Panc1 (cell line): ENCODE measurements around the gene TRDN.

Experiments
- POLR2AphosphoS5 ChIP-seq: IDR thresholded peaks from 2 replicates; pipeline ENCODE4 v1.6.1; 2012; ENCODE audit warnings: mild to moderate bottlenecking, low read depth, low read length, moderate library complexity
- TCF7L2 ChIP-seq: IDR thresholded peaks from 2 replicates; pipeline ENCODE4 v1.6.1; 2011; ENCODE audit warnings: mild to moderate bottlenecking, low read depth, low read length, inconsistent platforms
- TF ChIP-seq, protein P1 (sequence below): fragments of 450-650 bp; IDR thresholded peaks from 2 replicates; pipeline ENCODE4 v1.5.1; 2017; ENCODE audit warnings: mild to moderate bottlenecking
- TF ChIP-seq, protein P2 (sequence below), 2 experiments: IDR thresholded peaks; 2 replicates each; pipeline ENCODE4 v1.6.1; 2011 to 2012; ENCODE audit warnings: low read depth in 2 of 2, control low read depth in 1 of 2, low read length in 1 of 2, mild to moderate bottlenecking in 1 of 2, moderate library complexity in 1 of 2; ENCODE audit not compliant: insufficient read depth in 1 of 2

DNA sequence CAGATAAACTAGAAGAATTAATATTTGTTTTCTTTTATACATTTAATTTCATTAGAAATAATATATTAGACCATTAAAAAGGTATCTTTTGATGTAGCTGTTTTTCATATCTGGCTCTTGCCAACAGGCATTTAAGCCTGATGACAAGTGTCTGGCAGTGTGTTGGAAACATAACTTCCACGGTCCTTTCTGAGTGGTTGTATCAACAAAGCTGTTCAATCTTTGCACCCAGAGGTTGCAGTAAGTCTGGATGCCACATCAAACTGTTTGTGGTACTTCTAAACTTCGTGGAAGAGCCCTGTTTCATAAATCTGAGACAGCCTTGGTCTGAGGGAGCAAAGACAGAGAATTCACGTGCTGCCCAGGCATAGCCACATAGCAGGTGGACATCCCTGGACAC, 197.4 kb downstream of the TRDN start:
- TF ChIP-seq, protein P1, sequence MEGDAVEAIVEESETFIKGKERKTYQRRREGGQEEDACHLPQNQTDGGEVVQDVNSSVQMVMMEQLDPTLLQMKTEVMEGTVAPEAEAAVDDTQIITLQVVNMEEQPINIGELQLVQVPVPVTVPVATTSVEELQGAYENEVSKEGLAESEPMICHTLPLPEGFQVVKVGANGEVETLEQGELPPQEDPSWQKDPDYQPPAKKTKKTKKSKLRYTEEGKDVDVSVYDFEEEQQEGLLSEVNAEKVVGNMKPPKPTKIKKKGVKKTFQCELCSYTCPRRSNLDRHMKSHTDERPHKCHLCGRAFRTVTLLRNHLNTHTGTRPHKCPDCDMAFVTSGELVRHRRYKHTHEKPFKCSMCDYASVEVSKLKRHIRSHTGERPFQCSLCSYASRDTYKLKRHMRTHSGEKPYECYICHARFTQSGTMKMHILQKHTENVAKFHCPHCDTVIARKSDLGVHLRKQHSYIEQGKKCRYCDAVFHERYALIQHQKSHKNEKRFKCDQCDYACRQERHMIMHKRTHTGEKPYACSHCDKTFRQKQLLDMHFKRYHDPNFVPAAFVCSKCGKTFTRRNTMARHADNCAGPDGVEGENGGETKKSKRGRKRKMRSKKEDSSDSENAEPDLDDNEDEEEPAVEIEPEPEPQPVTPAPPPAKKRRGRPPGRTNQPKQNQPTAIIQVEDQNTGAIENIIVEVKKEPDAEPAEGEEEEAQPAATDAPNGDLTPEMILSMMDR, result no peak
- no peak for TF ChIP-seq POLR2AphosphoS5
- TF ChIP-seq, protein P2, sequence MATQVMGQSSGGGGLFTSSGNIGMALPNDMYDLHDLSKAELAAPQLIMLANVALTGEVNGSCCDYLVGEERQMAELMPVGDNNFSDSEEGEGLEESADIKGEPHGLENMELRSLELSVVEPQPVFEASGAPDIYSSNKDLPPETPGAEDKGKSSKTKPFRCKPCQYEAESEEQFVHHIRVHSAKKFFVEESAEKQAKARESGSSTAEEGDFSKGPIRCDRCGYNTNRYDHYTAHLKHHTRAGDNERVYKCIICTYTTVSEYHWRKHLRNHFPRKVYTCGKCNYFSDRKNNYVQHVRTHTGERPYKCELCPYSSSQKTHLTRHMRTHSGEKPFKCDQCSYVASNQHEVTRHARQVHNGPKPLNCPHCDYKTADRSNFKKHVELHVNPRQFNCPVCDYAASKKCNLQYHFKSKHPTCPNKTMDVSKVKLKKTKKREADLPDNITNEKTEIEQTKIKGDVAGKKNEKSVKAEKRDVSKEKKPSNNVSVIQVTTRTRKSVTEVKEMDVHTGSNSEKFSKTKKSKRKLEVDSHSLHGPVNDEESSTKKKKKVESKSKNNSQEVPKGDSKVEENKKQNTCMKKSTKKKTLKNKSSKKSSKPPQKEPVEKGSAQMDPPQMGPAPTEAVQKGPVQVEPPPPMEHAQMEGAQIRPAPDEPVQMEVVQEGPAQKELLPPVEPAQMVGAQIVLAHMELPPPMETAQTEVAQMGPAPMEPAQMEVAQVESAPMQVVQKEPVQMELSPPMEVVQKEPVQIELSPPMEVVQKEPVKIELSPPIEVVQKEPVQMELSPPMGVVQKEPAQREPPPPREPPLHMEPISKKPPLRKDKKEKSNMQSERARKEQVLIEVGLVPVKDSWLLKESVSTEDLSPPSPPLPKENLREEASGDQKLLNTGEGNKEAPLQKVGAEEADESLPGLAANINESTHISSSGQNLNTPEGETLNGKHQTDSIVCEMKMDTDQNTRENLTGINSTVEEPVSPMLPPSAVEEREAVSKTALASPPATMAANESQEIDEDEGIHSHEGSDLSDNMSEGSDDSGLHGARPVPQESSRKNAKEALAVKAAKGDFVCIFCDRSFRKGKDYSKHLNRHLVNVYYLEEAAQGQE (IDR thresholded peaks at IDR 0.05; ENCODE audit: insufficient read depth in 1 of 2, low read depth in 2 of 2, low read length in 1 of 2), result no peak
- TF ChIP-seq TCF7L2, result no peak
